HCT116 (cell line): ENCODE results near the gene LPO. TPM values are rescaled to one million over a fixed set of nuclear protein-coding genes. Genes with fewer than 3 reads are reported as not detected.

Experiments
- ATAC-seq: fragments of 200-7000 bp; cut with Tn5 transposase; 2 replicates; pipeline ENCODE4 v1.9.1; 2020; ENCODE audit warnings: mild to moderate bottlenecking, moderate library complexity
- BruUV-seq: library from RNA; stranded (reverse); fragments of 400-500 nt; replicated peaks from 2 replicates; lab custom pipeline; 2021; lab: Mats Ljungman, UMichigan
- CTCF ChIA-PET: fragments of 300-600 bp; sonication (Branson Sonifier 250); formaldehyde crosslinking; loops from one replicate; lab custom pipeline; 2021; ENCODE audit warnings: antibody characterized with exemption; lab: Charles Lee
- POLR2A ChIA-PET: fragments of 300-600, 350-600 bp; sonication (Branson Sonifier 250); formaldehyde crosslinking; loops from one replicate; lab custom pipeline; 2021; ENCODE audit warnings: antibody characterized with exemption; lab: Charles Lee
- RAD21 ChIA-PET, 2 experiments: fragments of 300-600 bp; sonication (Branson Sonifier 250); formaldehyde crosslinking; loops; one replicate each; lab custom pipeline; 2023; ENCODE audit warnings: low total read pairs in 2 of 2; ENCODE audit not compliant: uncharacterized antibody in 2 of 2, unreplicated experiment in 2 of 2, low non-redundant PET in 1 of 2; lab: Charles Lee
- DNase-seq: peaks from one replicate; pipeline ENCODE4 v3.0.0-alpha.2; 2010; ENCODE audit warnings: low read depth, low spot score
- H2AFZ ChIP-seq: fragments of 200-600 bp; shearing (Covaris generic), sonication (generic); 2 replicates; pipeline ENCODE4 v1.6.1; 2017; ENCODE audit warnings: low read depth, mixed run types, mixed read lengths, antibody characterized with exemption, low read length; ENCODE audit not compliant: poor library complexity, severe bottlenecking
- H3K27ac ChIP-seq: 2 replicates; pipeline ENCODE4 v1.5.1; 2012; ENCODE audit warnings: low read depth, low read length
- H3K27me3 ChIP-seq: fragments of 200-600 bp; sonication (generic); 2 replicates; pipeline ENCODE4 v1.6.1; 2016; ENCODE audit warnings: mixed run types, low read length, mixed read lengths; ENCODE audit not compliant: insufficient read depth
- H3K36me3 ChIP-seq, 2 experiments: fragments of 200-500 bp in 1 of 2; fragments of 200-600 bp in 1 of 2; sonication (Bioruptor generic) in 1 of 2; sonication (generic) in 1 of 2; 2 replicates each; pipeline versions ENCODE4 v1.5.1 to v1.6.1; 2014 to 2016; ENCODE audit warnings: low read length in 2 of 2, inconsistent platforms in 1 of 2, mixed read lengths in 1 of 2, mixed run types in 1 of 2; ENCODE audit not compliant: insufficient read depth in 2 of 2, control insufficient read depth in 1 of 2
- H3K4me1 ChIP-seq, 2 experiments: fragments of 200-600 bp in 1 of 2; sonication (generic) in 1 of 2; 2 replicates each; pipeline versions ENCODE4 v1.5.1 to v1.6.1; 2012 to 2017; ENCODE audit warnings: low read length in 2 of 2, inconsistent platforms in 1 of 2, mild to moderate bottlenecking in 1 of 2, mixed read lengths in 1 of 2, mixed run types in 1 of 2, moderate library complexity in 1 of 2; ENCODE audit not compliant: insufficient read depth in 2 of 2, control insufficient read depth in 1 of 2
- H3K4me2 ChIP-seq: fragments of 200-600 bp; sonication (generic); 2 replicates; pipeline ENCODE4 v1.6.1; 2017; ENCODE audit warnings: mixed run types, low read length, mixed read lengths
- H3K4me3 ChIP-seq, 2 experiments: fragments of 200-600 bp in 1 of 2; sonication (generic) in 1 of 2; replicated peaks in 1 of 2; 2 replicates each; pipeline ENCODE4 v1.5.1; 2011 to 2016; ENCODE audit warnings: low read length in 2 of 2, control low read depth in 1 of 2, low read depth in 1 of 2, mild to moderate bottlenecking in 1 of 2, mixed read lengths in 1 of 2, mixed run types in 1 of 2
- H3K79me2 ChIP-seq: fragments of 200-600 bp; sonication (generic); 2 replicates; pipeline ENCODE4 v1.6.1; 2017; ENCODE audit warnings: mild to moderate bottlenecking, mixed run types, low read length, moderate library complexity, mixed read lengths; ENCODE audit not compliant: insufficient read depth
- H3K9ac ChIP-seq: fragments of 200-600 bp; sonication (generic); 2 replicates; pipeline ENCODE4 v1.6.1; 2016; ENCODE audit warnings: low read length, mixed read lengths
- H3K9me2 ChIP-seq: fragments of 200-600 bp; sonication (generic), shearing (Covaris generic); 2 replicates; pipeline ENCODE4 v1.6.1; 2017; ENCODE audit warnings: mixed run types, mild to moderate bottlenecking, moderate library complexity; ENCODE audit not compliant: insufficient read depth
- H3K9me3 ChIP-seq, 2 experiments: fragments of 200-500 bp in 1 of 2; fragments of 200-600 bp in 1 of 2; sonication (Bioruptor generic) in 1 of 2; sonication (generic) in 1 of 2; 2 replicates each; pipeline ENCODE4 v1.6.1; 2014 to 2017; ENCODE audit warnings: low read length in 2 of 2, mixed read lengths in 2 of 2, inconsistent platforms in 1 of 2, low read depth in 1 of 2, mild to moderate bottlenecking in 1 of 2, mixed run types in 1 of 2, moderate library complexity in 1 of 2; ENCODE audit not compliant: control insufficient read depth in 1 of 2, insufficient read depth in 1 of 2
- H4K20me1 ChIP-seq: fragments of 200-600 bp; sonication (generic), shearing (Covaris generic); 2 replicates; pipeline ENCODE4 v1.6.1; 2017; ENCODE audit warnings: mixed run types, mild to moderate bottlenecking, moderate library complexity; ENCODE audit not compliant: insufficient read depth
- CBX3 ChIP-seq: IDR thresholded peaks from 2 replicates; pipeline ENCODE4 v1.6.1; 2012; ENCODE audit warnings: low read depth
- CEBPB ChIP-seq: IDR thresholded peaks from 2 replicates; pipeline ENCODE4 v1.6.1; 2012; ENCODE audit warnings: low read depth
- EGR1 ChIP-seq: IDR thresholded peaks from 2 replicates; pipeline ENCODE4 v1.6.1; 2012; ENCODE audit warnings: low read depth
- ELF1 ChIP-seq: IDR thresholded peaks from 2 replicates; pipeline ENCODE4 v1.6.1; 2012; ENCODE audit warnings: low read depth, borderline replicate concordance
- JUND ChIP-seq: IDR thresholded peaks from 2 replicates; pipeline ENCODE4 v1.6.1; 2012
- POLR2A ChIP-seq: IDR thresholded peaks from 2 replicates; pipeline ENCODE4 v1.7.0; 2011; ENCODE audit warnings: borderline replicate concordance; ENCODE audit not compliant: insufficient read depth, insufficient read length; ENCODE audit errors: extremely low read depth
- POLR2AphosphoS5 ChIP-seq: IDR thresholded peaks from 2 replicates; pipeline ENCODE4 v1.6.1; 2011; ENCODE audit warnings: mild to moderate bottlenecking, low read depth, low read length, moderate library complexity
- SIN3A ChIP-seq: IDR thresholded peaks from 2 replicates; pipeline ENCODE4 v1.6.1; 2012; ENCODE audit warnings: low read depth
- SRF ChIP-seq: IDR thresholded peaks from 2 replicates; pipeline ENCODE4 v1.6.1; 2012; ENCODE audit warnings: low read depth
- TCF7L2 ChIP-seq: IDR thresholded peaks from 2 replicates; pipeline ENCODE4 v1.7.0; 2011; ENCODE audit warnings: borderline replicate concordance, inconsistent platforms; ENCODE audit not compliant: insufficient read depth, insufficient read length; ENCODE audit errors: extremely low read depth
- YY1 ChIP-seq: IDR thresholded peaks from 2 replicates; pipeline ENCODE4 v1.6.1; 2011; ENCODE audit warnings: low read length, low read depth, moderate library complexity, mild to moderate bottlenecking; ENCODE audit not compliant: insufficient replicate concordance; ENCODE audit errors: extremely low read depth
- ZFX ChIP-seq: fragments of 450-650 bp; IDR thresholded peaks from 2 replicates; pipeline ENCODE4 v1.6.1; 2017
- intact Hi-C: fragments of 100-400 bp; cut with micrococcal nuclease; formaldehyde crosslinking; loops from 2 replicates; pipeline ENCODE4 v1.10.0; 2022
- total RNA-seq: library from RNA; stranded (reverse); gene quantifications from one replicate; pipeline ENCODE4 v1.2.1, GENCODE V29; 2021; ENCODE audit not compliant: unreplicated experiment
- TF ChIP-seq, protein P1 (sequence below): IDR thresholded peaks from 2 replicates; pipeline ENCODE4 v1.6.1; 2012
- TF ChIP-seq, protein P2 (sequence below), 3 experiments: fragments of 200-600 bp in 1 of 3; sonication (generic) in 1 of 3; IDR thresholded peaks in 2 of 3; conservative IDR thresholded peaks in 1 of 3; 2 replicates each; pipeline ENCODE4 v1.5.1; 2012 to 2017; ENCODE audit warnings: low read depth in 2 of 3, low read length in 2 of 3, antibody characterized with exemption in 1 of 3, borderline replicate concordance in 1 of 3, control low read depth in 1 of 3, mild to moderate bottlenecking in 1 of 3, mixed read lengths in 1 of 3, mixed run types in 1 of 3, moderate library complexity in 1 of 3; ENCODE audit not compliant: insufficient read depth in 1 of 3
- TF ChIP-seq, protein P3 (sequence below): IDR thresholded peaks from 2 replicates; pipeline ENCODE4 v1.6.1; 2012

The LPO gene
- total RNA-seq, 1 experiment from 2014 or later, result not detected

DNA sequence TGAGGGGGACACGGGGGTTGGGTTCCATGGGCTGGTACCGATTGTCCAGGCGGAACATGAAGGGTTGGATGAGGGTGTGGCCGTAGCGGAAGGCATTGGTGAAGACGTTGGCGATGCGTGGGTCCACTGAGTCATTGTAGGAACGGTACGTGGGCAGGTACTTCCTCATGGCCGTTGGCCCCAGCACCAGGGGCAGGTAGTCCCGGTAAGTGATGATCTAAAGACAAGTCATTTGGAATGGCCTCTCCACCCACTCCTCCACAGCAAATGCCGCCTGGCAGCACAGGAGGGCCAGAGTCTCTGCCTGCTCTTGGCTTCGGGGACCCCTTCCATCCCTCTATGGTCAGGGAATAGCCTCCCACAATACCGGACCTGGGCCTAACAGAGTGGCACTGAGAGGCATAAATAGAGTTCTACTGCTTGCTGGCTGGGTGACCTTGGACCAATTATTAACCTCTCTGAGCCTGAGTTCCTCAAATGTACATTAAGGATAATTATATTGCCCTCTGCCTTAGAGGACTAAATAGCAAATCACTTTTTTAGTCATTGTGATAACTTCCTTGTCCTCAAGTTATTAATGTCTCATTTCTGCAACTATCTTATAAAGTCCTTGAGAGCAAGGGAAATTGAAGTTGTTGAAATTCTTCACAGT lies 35.2 kb downstream of the LPO start:
- H3K4me3 ChIP-seq, result no peak overlapping the region
- no peak for ATAC-seq
- no peak for DNase-seq

More for the DNA sequence above, 35.2 kb downstream of the LPO start:
- TF ChIP-seq SIN3A, result no peak
- TF ChIP-seq, protein P1, sequence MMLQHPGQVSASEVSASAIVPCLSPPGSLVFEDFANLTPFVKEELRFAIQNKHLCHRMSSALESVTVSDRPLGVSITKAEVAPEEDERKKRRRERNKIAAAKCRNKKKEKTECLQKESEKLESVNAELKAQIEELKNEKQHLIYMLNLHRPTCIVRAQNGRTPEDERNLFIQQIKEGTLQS, result no peak
- TF ChIP-seq TCF7L2, result no peak
- no peak for TF ChIP-seq SRF
- TF ChIP-seq JUND, result no peak
- TF ChIP-seq POLR2A, result no peak
- TF ChIP-seq POLR2AphosphoS5, result no peak
- TF ChIP-seq ELF1, result no peak
- TF ChIP-seq, protein P2, sequence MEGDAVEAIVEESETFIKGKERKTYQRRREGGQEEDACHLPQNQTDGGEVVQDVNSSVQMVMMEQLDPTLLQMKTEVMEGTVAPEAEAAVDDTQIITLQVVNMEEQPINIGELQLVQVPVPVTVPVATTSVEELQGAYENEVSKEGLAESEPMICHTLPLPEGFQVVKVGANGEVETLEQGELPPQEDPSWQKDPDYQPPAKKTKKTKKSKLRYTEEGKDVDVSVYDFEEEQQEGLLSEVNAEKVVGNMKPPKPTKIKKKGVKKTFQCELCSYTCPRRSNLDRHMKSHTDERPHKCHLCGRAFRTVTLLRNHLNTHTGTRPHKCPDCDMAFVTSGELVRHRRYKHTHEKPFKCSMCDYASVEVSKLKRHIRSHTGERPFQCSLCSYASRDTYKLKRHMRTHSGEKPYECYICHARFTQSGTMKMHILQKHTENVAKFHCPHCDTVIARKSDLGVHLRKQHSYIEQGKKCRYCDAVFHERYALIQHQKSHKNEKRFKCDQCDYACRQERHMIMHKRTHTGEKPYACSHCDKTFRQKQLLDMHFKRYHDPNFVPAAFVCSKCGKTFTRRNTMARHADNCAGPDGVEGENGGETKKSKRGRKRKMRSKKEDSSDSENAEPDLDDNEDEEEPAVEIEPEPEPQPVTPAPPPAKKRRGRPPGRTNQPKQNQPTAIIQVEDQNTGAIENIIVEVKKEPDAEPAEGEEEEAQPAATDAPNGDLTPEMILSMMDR (IDR thresholded peaks at IDR 0.05 in 2 of 3, conservative IDR thresholded peaks at IDR 0.05 in 1 of 3; ENCODE audit: borderline replicate concordance in 1 of 3, insufficient read depth in 1 of 3, low read depth in 2 of 3, low read length in 2 of 3), result no peak
- TF ChIP-seq ZFX, result no peak
- no peak for TF ChIP-seq CBX3
- TF ChIP-seq EGR1, result no peak
- no peak for TF ChIP-seq YY1
- TF ChIP-seq, protein P3, sequence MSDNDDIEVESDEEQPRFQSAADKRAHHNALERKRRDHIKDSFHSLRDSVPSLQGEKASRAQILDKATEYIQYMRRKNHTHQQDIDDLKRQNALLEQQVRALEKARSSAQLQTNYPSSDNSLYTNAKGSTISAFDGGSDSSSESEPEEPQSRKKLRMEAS, result no peak
- TF ChIP-seq CEBPB, result no peak
- TF ChIP-seq, all 23 proteins: peak for 0
- peaks cover 0 to 7% of the 10 kb centered on the region in 2 experiments; a peak in 1 of 4 replicates for H3K4me1 ChIP-seq
- ChIA-PET POLR2A (no interaction called here), CTCF (no interaction called here), RAD21 (no interaction called here)
- H3K4me2 ChIP-seq, result no peak overlapping the region
- no peaks in the 10 kb centered on the region for H3K79me2 ChIP-seq
- BruUV-seq, result no TSS peak
- H3K9me3 ChIP-seq, result no peaks in the 10 kb centered on the region
- intact Hi-C loops, result no loop called here
- no peak overlapping the region for H3K27ac ChIP-seq
- no peaks in the 10 kb centered on the region for H3K9me2 ChIP-seq
- no peak overlapping the region for H2AFZ ChIP-seq
- H3K27me3 ChIP-seq, result no peaks in the 10 kb centered on the region
- no peaks in the 10 kb centered on the region for H3K36me3 ChIP-seq
- H4K20me1 ChIP-seq, result no peaks in the 10 kb centered on the region
- no peak overlapping the region for H3K9ac ChIP-seq
